Stomach (tissue), 9 donors: ENCODE data around the gene SCN8A. TPM values are rescaled to one million over a fixed set of nuclear protein-coding genes. Genes with fewer than 3 reads are reported as not detected.

Experiments
- DNase-seq, 2 donors: peaks; one replicate each; pipeline versions ENCODE4 v3.0.0 to v3.0.0-alpha.2; 2013 to 2019
- H3K27ac ChIP-seq, 5 donors: fragments of 200-600 bp in 4 of 5; sonication (generic) in 4 of 5; one replicate each; pipeline ENCODE4 v1.5.1; 2013 to 2019; ENCODE audit warnings: mild to moderate bottlenecking in 1 of 5, moderate library complexity in 1 of 5
- H3K27me3 ChIP-seq, 3 donors: fragments of 200-600 bp; sonication (generic); one replicate each; pipeline ENCODE4 v1.5.1; 2017 to 2019; ENCODE audit warnings: mixed run types in 1 of 3
- H3K36me3 ChIP-seq, 4 donors: fragments of 200-600 bp; sonication (generic); 1 replicate in 3 of 4; 2 replicates in 1 of 4; pipeline ENCODE4 v1.5.1; 2016 to 2019
- H3K4me1 ChIP-seq, 4 donors: fragments of 200-600 bp; sonication (generic); one replicate each; pipeline ENCODE4 v1.5.1; 2016 to 2019
- H3K4me3 ChIP-seq, 4 donors: fragments of 200-600 bp; sonication (generic) in 3 of 4; one replicate each; pipeline ENCODE4 v1.5.1; 2016 to 2019; ENCODE audit warnings: mild to moderate bottlenecking in 1 of 4
- H3K9me3 ChIP-seq, 4 donors: fragments of 200-600 bp; sonication (generic); one replicate each; pipeline ENCODE4 v1.5.1; 2016 to 2019
- CTCF ChIP-seq, 7 experiments: fragments of 450-650 bp in 4 of 7; fragments of 200-600 bp in 3 of 7; sonication (generic) in 3 of 7; IDR thresholded peaks; one replicate each; pipeline ENCODE4 v1.5.1; 2016 to 2019; ENCODE audit warnings: antibody characterized with exemption in 7 of 7, control low read depth in 2 of 7, mild to moderate bottlenecking in 1 of 7
- EP300 ChIP-seq: sonication (generic); formaldehyde crosslinking; IDR thresholded peaks from one replicate; pipeline ENCODE4 v1.6.1; 2017; ENCODE audit warnings: antibody characterized with exemption
- POLR2A ChIP-seq, 4 donors: fragments of 450-650 bp; IDR thresholded peaks; one replicate each; pipeline ENCODE4 v1.6.1; 2016; ENCODE audit warnings: antibody characterized with exemption in 4 of 4, control low read depth in 2 of 4, mild to moderate bottlenecking in 1 of 4, moderate library complexity in 1 of 4
- POLR2AphosphoS5 ChIP-seq, 3 donors: sonication (generic); formaldehyde crosslinking; IDR thresholded peaks; one replicate each; pipeline ENCODE4 v1.6.1; 2016; ENCODE audit warnings: antibody characterized with exemption in 3 of 3
- WGBS, 5 donors: extraction: QIAGEN DNeasy Blood & Tissue Kit in 3 of 5; methylation state at CpG; one replicate each; pipeline versions ENCODE4 v1.1.5 to v1.1.7; 2013 to 2018; 5-methylcytosine and 5-hydroxymethylcytosine counted together
- intact Hi-C: fragments of 100-400 bp; cut with DNase I; formaldehyde crosslinking; loops from one replicate; pipeline ENCODE4 v1.15.1; 2023; ENCODE audit warnings: low total_unique reads
- polyA plus RNA-seq, 3 donors: library from polyadenylated mRNA; stranded (reverse); fragments of 200-250 nt; gene quantifications; one replicate each; pipeline ENCODE4 v1.2.3, GENCODE V29; 2013
- total RNA-seq, 5 donors: library from RNA; depleted of rRNA; stranded (reverse); fragments of >200 nt; gene quantifications; one replicate each; pipeline versions ENCODE4 v1.1.0 to v1.2.3, GENCODE V29; 2014 to 2016
- donor health status: healthy with polysubstance abuse.
- donor health status: Bipolar disorder and iron deficiency.
- donor health status: healthy.

SCN8A gene
- total and polyA plus RNA-seq, 8 donors: 0.08 to 19.6 (median 1.2) TPM

- Histone ChIP-seq H3K4me3 (no peak overlapping the region), H3K4me1 (no peaks in the 10 kb centered on the region), H3K27me3 (no peaks in the 10 kb centered on the region), H3K9me3 (no peaks in the 10 kb centered on the region), H3K27ac (no peak overlapping the region), H3K36me3 (no peaks in the 10 kb centered on the region)
- intact Hi-C loops: no loop called here
- TF ChIP-seq POLR2A (IDR thresholded peaks at IDR 0.05): no peak
- no peak for TF ChIP-seq EP300
- no peak for TF ChIP-seq POLR2AphosphoS5 (IDR thresholded peaks at IDR 0.05)
- TF ChIP-seq CTCF (IDR thresholded peaks at IDR 0.05): no peak
- no peak for DNase-seq
- WGBS, 5 donors: 82 to 91% (median 90%) methylated on average over 1 of the region's 1 CpG
Observed at GRCh38 chr12:51702587-51702986, 111.6 kb downstream of the SCN8A start.

- TF ChIP-seq POLR2A (IDR thresholded peaks at IDR 0.05) (no peak), CTCF (IDR thresholded peaks at IDR 0.05) (no peak), POLR2AphosphoS5 (IDR thresholded peaks at IDR 0.05) (no peak), EP300 (no peak)
- intact Hi-C loops: no loop called here
- no peaks in the 10 kb centered on the region for H3K9me3 ChIP-seq
- no peaks in the 10 kb centered on the region for H3K4me1 ChIP-seq
- no peak overlapping the region for H3K4me3 ChIP-seq
- H3K27ac ChIP-seq: no peak overlapping the region
- WGBS, 5 donors: 86 to 100% (median 97%) methylated on average over 1 of the region's 1 CpG
- no peak for DNase-seq
- H3K36me3 ChIP-seq: no peaks in the 10 kb centered on the region
- H3K27me3 ChIP-seq: no peaks in the 10 kb centered on the region
Observed at GRCh38 chr12:51705450-51705849, 114.4 kb downstream of the SCN8A start.

- intact Hi-C loops: no loop called here
- Histone ChIP-seq H3K36me3 (no peaks in the 10 kb centered on the region), H3K4me3 (no peak overlapping the region), H3K4me1 (no peaks in the 10 kb centered on the region), H3K27me3 (no peaks in the 10 kb centered on the region), H3K27ac (no peak overlapping the region), H3K9me3 (no peaks in the 10 kb centered on the region)
- 61 to 87% (median 82%) methylated on average over 3 of the region's 3 CpGs for WGBS, 5 donors
- DNase-seq: no peak
- no peak for TF ChIP-seq EP300
- no peak for TF ChIP-seq POLR2AphosphoS5 (IDR thresholded peaks at IDR 0.05)
- TF ChIP-seq CTCF (IDR thresholded peaks at IDR 0.05): no peak
- no peak for TF ChIP-seq POLR2A (IDR thresholded peaks at IDR 0.05)
Observed at GRCh38 chr12:51706206-51706605, 115.2 kb downstream of the SCN8A start.

- Histone ChIP-seq H3K36me3 (no peaks in the 10 kb centered on the region), H3K27ac (no peak overlapping the region), H3K4me3 (no peak overlapping the region), H3K9me3 (no peaks in the 10 kb centered on the region), H3K27me3 (peaks cover 0 to 5% (median 0%) of the 10 kb centered on the region in 3 donors), H3K4me1 (no peaks in the 10 kb centered on the region)
- whole genome bisulfite sequencing, 5 donors: 77 to 92% (median 88%) methylated on average over 2 of the region's 2 CpGs
- intact Hi-C loops: no loop called here
- no peak for TF ChIP-seq POLR2A (IDR thresholded peaks at IDR 0.05)
- TF ChIP-seq CTCF (IDR thresholded peaks at IDR 0.05): no peak
- TF ChIP-seq EP300: no peak
- TF ChIP-seq POLR2AphosphoS5 (IDR thresholded peaks at IDR 0.05): no peak
- no peak for DNase-seq
Observed at GRCh38 chr12:51714666-51715065, 123.6 kb downstream of the SCN8A start.
